Measurements from ENCODE around the gene EIF2B4. TPM values are rescaled to one million over a fixed set of nuclear protein-coding genes. Genes with fewer than 3 reads are reported as not detected.

EIF2B4 gene
- total and polyA plus RNA-seq, 2 of the 8 experiments (the other 6 are each of a cell fraction or from before 2014, with no cell fraction given), result 60.0 to 63.2 TPM

- no peak overlapping the region for H3K27ac ChIP-seq (ENCODE audit: low read depth, low read length)
- CTCF ChIA-PET (ENCODE audit: partially characterized antibody), result interaction anchor here (1.5 to 10.3 kb wide), 4 partner anchors 9 to 45 kb away, joined by 3 to 128 read pairs (median 8); partner anchors contain the start of genes EIF2B4, SNX17 and UCN
- no peak overlapping the region for H3K4me3 ChIP-seq (ENCODE audit: extremely low read depth in 1 of 4, insufficient read depth in 2 of 4, low read depth in 3 of 4, low read length in 4 of 4)
- H3K23ac ChIP-seq (ENCODE audit: insufficient read length), result no peak overlapping the region
- H2BK12ac ChIP-seq (ENCODE audit: low read depth, low read length), result no peak overlapping the region
- H3K79me1 ChIP-seq (ENCODE audit: low read depth, low read length), result no peaks in the 10 kb centered on the region
- H3K14ac ChIP-seq (ENCODE audit: insufficient read length), result no peak overlapping the region
- no peak overlapping the region for H4K91ac ChIP-seq (replicated peaks; ENCODE audit: insufficient read length, low read length)
- no peak overlapping the region for H3K4ac ChIP-seq (replicated peaks; ENCODE audit: insufficient read length, low read depth, low read length)
- H3K36me3 ChIP-seq (ENCODE audit: control insufficient read depth in 2 of 4, insufficient read depth in 4 of 4, low read length in 3 of 4), result peaks cover 27 to 37% (median 34%) of the 10 kb centered on the region in 4 experiments
- H3K18ac ChIP-seq (ENCODE audit: extremely low read depth, low read length), result no peak overlapping the region
- H2BK15ac ChIP-seq (ENCODE audit: low read length), result no peak overlapping the region
- DNase-seq (ENCODE audit: low read depth in 1 of 2, low spot score in 2 of 2) (no peak), FAIRE-seq (no peak)
- H4K8ac ChIP-seq (ENCODE audit: extremely low read depth, insufficient read depth, low read length), result no peak overlapping the region
- H3K4me1 ChIP-seq (replicated peaks in 1 of 4; ENCODE audit: control insufficient read depth in 3 of 4, insufficient read depth in 4 of 4, low read length in 3 of 4), result peaks cover 0 to 10% (median 0%) of the 10 kb centered on the region in 4 experiments; a peak in 4 of 7 replicates
- H2AFZ ChIP-seq (ENCODE audit: low read length), result no peak overlapping the region
- no peak overlapping the region for H2BK20ac ChIP-seq (ENCODE audit: low read length)
- H2BK120ac ChIP-seq (replicated peaks; ENCODE audit: low read depth, low read length), result no peak overlapping the region
- WGBS, 2 experiments (ENCODE audit: extremely low coverage in 1 of 2, insufficient coverage in 1 of 2, insufficient read length in 1 of 2, insufficient replicate concordance in 2 of 2, low coverage in 1 of 2, low lambda C conversion rate in 2 of 2, missing lambda C conversion rate in 1 of 2), result 94% methylated on average over 5 of the region's 5 CpGs; no CpG with 5 or more reads in 1 of the 2 experiments
- H4K20me1 ChIP-seq (replicated peaks in 1 of 2; ENCODE audit: control insufficient read depth in 1 of 2, insufficient read depth in 2 of 2, low read length in 2 of 2), result no peaks in the 10 kb centered on the region
- H3K9ac ChIP-seq (replicated peaks in 1 of 4; ENCODE audit: extremely low read depth in 1 of 4, low read depth in 3 of 4, low read length in 3 of 4), result no peak overlapping the region
- POLR2A ChIA-PET (ENCODE audit: partially characterized antibody), result interaction anchor here (0.6 to 9.4 kb wide), 11 partner anchors 9 to 83 kb away, joined by 3 to 105 read pairs (median 11); partner anchors contain the start of genes TRIM54, UCN and ZNF513
- peaks cover 7% of the 10 kb centered on the region for H3K23me2 ChIP-seq (ENCODE audit: low read depth, low read length)
- H3K27me3 ChIP-seq (replicated peaks in 1 of 4; ENCODE audit: control insufficient read depth in 3 of 4, extremely low read depth in 1 of 4, insufficient read depth in 3 of 4, low read length in 3 of 4), result no peaks in the 10 kb centered on the region
- H2BK5ac ChIP-seq (ENCODE audit: low read depth, low read length), result no peak overlapping the region
- no peak overlapping the region for H2AK5ac ChIP-seq (ENCODE audit: low read depth, low read length)
- H3K56ac ChIP-seq (replicated peaks; ENCODE audit: insufficient read length, low read depth, low read length), result no peak overlapping the region
- H4K5ac ChIP-seq (ENCODE audit: insufficient read length, low read depth, low read length), result no peak overlapping the region
- H3K9me3 ChIP-seq (ENCODE audit: insufficient read depth in 2 of 2, low read depth in 1 of 2, low read length in 1 of 2), result no peaks in the 10 kb centered on the region; a peak in 1 of 4 replicates
- H3K4me2 ChIP-seq (ENCODE audit: insufficient read depth in 1 of 2, low read depth in 2 of 2, low read length in 2 of 2), result no peak overlapping the region; a peak in 1 of 4 replicates
- no peaks in the 10 kb centered on the region; a peak in 1 of 4 replicates for H3K79me2 ChIP-seq (ENCODE audit: control insufficient read depth in 1 of 2, insufficient read depth in 2 of 2, low read length in 2 of 2)
- TF ChIP-seq POLR2AphosphoS5 (IDR thresholded peaks at IDR 0.05; ENCODE audit: low read depth, low read length) (no peak), CTBP2 (IDR thresholded peaks at IDR 0.05; ENCODE audit: borderline replicate concordance, insufficient read depth, insufficient read length, low read length) (no peak), CEBPB (IDR thresholded peaks at IDR 0.05; ENCODE audit: low read depth, low read length) (no peak), RXRA (IDR thresholded peaks at IDR 0.05; ENCODE audit: insufficient read depth, low read depth, low read length) (no peak), KDM1A (IDR thresholded peaks at IDR 0.05; ENCODE audit: borderline replicate concordance, low read length) (no peak), SIX5 (IDR thresholded peaks at IDR 0.05; ENCODE audit: low read depth, low read length) (no peak), FOSL1 (IDR thresholded peaks at IDR 0.05; ENCODE audit: insufficient read depth, low read depth, low read length) (no peak), RBBP5 (IDR thresholded peaks at IDR 0.05; ENCODE audit: borderline replicate concordance, low read depth, low read length) (no peak), JUN (IDR thresholded peaks at IDR 0.05; ENCODE audit: low read depth, low read length) (no peak), SUZ12 (IDR thresholded peaks at IDR 0.05; ENCODE audit: low read length) (no peak), ASH2L (IDR thresholded peaks at IDR 0.05; ENCODE audit: low read length) (no peak), JUND (IDR thresholded peaks at IDR 0.05; ENCODE audit: low read length) (no peak), SAP30 (IDR thresholded peaks at IDR 0.05; ENCODE audit: insufficient read depth, insufficient replicate concordance, low read length) (no peak)
- TF ChIP-seq, protein P1, sequence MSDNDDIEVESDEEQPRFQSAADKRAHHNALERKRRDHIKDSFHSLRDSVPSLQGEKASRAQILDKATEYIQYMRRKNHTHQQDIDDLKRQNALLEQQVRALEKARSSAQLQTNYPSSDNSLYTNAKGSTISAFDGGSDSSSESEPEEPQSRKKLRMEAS (IDR thresholded peaks at IDR 0.05), result no peak
These were observed 45.4 kb downstream of the EIF2B4 start for GRCh38 chr2:27324720-27325119.
